Breast epithelium (tissue), 3 donors: ENCODE results near the gene TNRC18.

Experiments used
- CTCF ChIP-seq, 3 donors: fragments of 450-650 bp; IDR thresholded peaks; one replicate each; pipeline ENCODE4 v1.5.1; 2016 to 2017; ENCODE audit warnings: antibody characterized with exemption in 3 of 3, mild to moderate bottlenecking in 3 of 3, moderate library complexity in 3 of 3
- POLR2AphosphoS5 ChIP-seq, 3 donors: sonication (generic); formaldehyde crosslinking; IDR thresholded peaks; one replicate each; pipeline ENCODE4 v1.6.1; 2017; ENCODE audit warnings: antibody characterized with exemption in 3 of 3

DNA sequence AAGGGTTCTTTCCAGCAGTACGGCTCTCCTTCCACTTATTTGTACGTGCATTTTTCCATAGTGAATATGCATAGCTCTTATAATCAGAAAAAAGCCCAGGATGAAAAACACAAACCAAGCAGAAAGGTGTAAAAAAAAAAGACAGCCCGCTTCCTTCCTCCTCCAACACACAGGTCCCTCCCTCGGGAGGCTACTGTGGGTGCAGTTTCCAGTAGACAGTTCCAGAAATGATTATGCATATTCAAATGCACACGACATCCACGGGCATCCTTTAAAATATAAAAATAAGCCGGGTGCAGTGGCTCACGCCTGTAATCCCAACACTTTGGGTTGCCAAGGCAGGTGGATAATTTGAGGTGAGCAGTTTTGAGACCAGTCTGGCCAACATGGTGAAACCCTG, 59.9 kb downstream of the TNRC18 start:
- no peak for TF ChIP-seq POLR2AphosphoS5 (IDR thresholded peaks at IDR 0.05)
- TF ChIP-seq CTCF (IDR thresholded peaks at IDR 0.05): no peak
